Neural crest cell (in vitro differentiated cells): Measurements from ENCODE around the gene CPPED1. TPM values are rescaled to one million over a fixed set of nuclear protein-coding genes. Genes with fewer than 3 reads are reported as not detected.

Source experiments
- DNase-seq: peaks from one replicate; pipeline ENCODE4 v3.0.0; 2021; ENCODE audit warnings: low read depth, mixed read lengths, low spot score
- H3K27ac Mint-ChIP-seq: one replicate; pipeline ENCODE4 v1.8.0; 2021; ENCODE audit warnings: mild to moderate bottlenecking, mixed read lengths; ENCODE audit not compliant: unreplicated experiment
- H3K27me3 Mint-ChIP-seq: 2 replicates; pipeline ENCODE4 v1.8.0; 2021; ENCODE audit warnings: low read depth, mild to moderate bottlenecking, mixed read lengths
- H3K36me3 Mint-ChIP-seq: 2 replicates; pipeline ENCODE4 v1.8.0; 2021; ENCODE audit warnings: low read depth, mild to moderate bottlenecking, mixed read lengths
- H3K4me1 Mint-ChIP-seq: 2 replicates; pipeline ENCODE4 v1.8.0; 2021; ENCODE audit warnings: mixed read lengths
- H3K4me3 Mint-ChIP-seq: one replicate; pipeline ENCODE4 v1.8.0; 2021; ENCODE audit warnings: mild to moderate bottlenecking, mixed read lengths
- H3K9me3 Mint-ChIP-seq: 2 replicates; pipeline ENCODE4 v1.8.0; 2021; ENCODE audit warnings: mixed read lengths
- CTCF ChIP-seq: fragments of 200-600 bp; sonication (generic); conservative IDR thresholded peaks from 2 replicates; pipeline ENCODE4 v1.5.0; 2021; ENCODE audit warnings: antibody characterized with exemption, mild to moderate bottlenecking
- total RNA-seq: library from RNA; stranded (reverse); gene quantifications from 2 replicates; pipeline ENCODE4 v1.2.1, GENCODE V29; 2021

The CPPED1 gene
- total RNA-seq, 1 donor from 2014 or later, result 6.9 TPM

GRCh38 chr16:12681653-12682052, 122.0 kb downstream of the CPPED1 start:
- Mint-ChIP-seq H3K27ac (no peak overlapping the region), H3K4me1 (no peaks in the 10 kb centered on the region), H3K36me3 (peaks cover 4% of the 10 kb centered on the region), H3K4me3 (no peak overlapping the region), H3K9me3 (peaks cover 4% of the 10 kb centered on the region), H3K27me3 (no peaks in the 10 kb centered on the region)
- TF ChIP-seq CTCF, result no peak
- no peak for DNase-seq

- no peak for DNase-seq
- Mint-ChIP-seq H3K9me3 (peaks cover 4% of the 10 kb centered on the region), H3K36me3 (peaks cover 4% of the 10 kb centered on the region), H3K4me1 (no peaks in the 10 kb centered on the region), H3K27me3 (no peaks in the 10 kb centered on the region), H3K4me3 (no peak overlapping the region), H3K27ac (no peak overlapping the region)
- TF ChIP-seq CTCF, result no peak
Measured at GRCh38 chr16:12680531-12680930, 123.2 kb downstream of the CPPED1 start.

GRCh38 chr16:12679660-12680272, 123.9 kb downstream of the CPPED1 start:
- H3K27ac Mint-ChIP-seq, result no peak overlapping the region
- H3K36me3 Mint-ChIP-seq, result peaks cover 4% of the 10 kb centered on the region
- peaks cover 4% of the 10 kb centered on the region for H3K9me3 Mint-ChIP-seq
- H3K4me1 Mint-ChIP-seq, result no peaks in the 10 kb centered on the region
- H3K4me3 Mint-ChIP-seq, result no peak overlapping the region
- DNase-seq, result no peak
- TF ChIP-seq CTCF, result no peak
- H3K27me3 Mint-ChIP-seq, result no peaks in the 10 kb centered on the region

GRCh38 chr16:12678983-12679382, 124.7 kb downstream of the CPPED1 start:
- H3K27ac Mint-ChIP-seq, result no peak overlapping the region
- no peaks in the 10 kb centered on the region for H3K4me1 Mint-ChIP-seq
- H3K9me3 Mint-ChIP-seq, result peaks cover 4% of the 10 kb centered on the region
- peaks cover 4% of the 10 kb centered on the region for H3K36me3 Mint-ChIP-seq
- DNase-seq, result no peak
- no peak for TF ChIP-seq CTCF
- H3K27me3 Mint-ChIP-seq, result no peaks in the 10 kb centered on the region
- no peak overlapping the region for H3K4me3 Mint-ChIP-seq

- H3K4me3 Mint-ChIP-seq, result no peak overlapping the region
- no peak overlapping the region for H3K27ac Mint-ChIP-seq
- no peak for DNase-seq
- peaks cover 4% of the 10 kb centered on the region for H3K36me3 Mint-ChIP-seq
- H3K9me3 Mint-ChIP-seq, result peaks cover 4% of the 10 kb centered on the region
- TF ChIP-seq CTCF, result no peak
- H3K4me1 Mint-ChIP-seq, result no peaks in the 10 kb centered on the region
- no peaks in the 10 kb centered on the region for H3K27me3 Mint-ChIP-seq
Measured at GRCh38 chr16:12677502-12677901, 126.2 kb downstream of the CPPED1 start.
